ENCODE results near the gene DLX1.

DLX1 gene

GRCh38 chr2:172091761-172092566, 6.7 kb downstream of the DLX1 start:
- TF ChIP-seq CTCF (IDR thresholded peaks at IDR 0.05; ENCODE audit: insufficient read depth, low read depth, low read length, missing control alignments) = no peak
- no peak for DNase-seq (ENCODE audit: low read depth)
- H3K4me3 ChIP-seq (ENCODE audit: low read depth, low read length) = no peak overlapping the region

GRCh38 chr2:172092716-172093415, 7.6 kb downstream of the DLX1 start:
- TF ChIP-seq CTCF (IDR thresholded peaks at IDR 0.05; ENCODE audit: insufficient read depth, low read depth, low read length, missing control alignments) = no peak
- DNase-seq (ENCODE audit: low read depth) = no peak
- H3K4me3 ChIP-seq (ENCODE audit: low read depth, low read length) = no peak overlapping the region

GRCh38 chr2:172093416-172094293, 8.3 kb downstream of the DLX1 start:
- DNase-seq (ENCODE audit: low read depth) = no peak
- no peak for TF ChIP-seq CTCF (IDR thresholded peaks at IDR 0.05; ENCODE audit: insufficient read depth, low read depth, low read length, missing control alignments)
- H3K4me3 ChIP-seq (ENCODE audit: low read depth, low read length) = no peak overlapping the region

GRCh38 chr2:172094294-172095145, 9.2 kb downstream of the DLX1 start:
- TF ChIP-seq CTCF (IDR thresholded peaks at IDR 0.05; ENCODE audit: insufficient read depth, low read depth, low read length, missing control alignments) = no peak
- no peak for DNase-seq (ENCODE audit: low read depth)
- H3K4me3 ChIP-seq (ENCODE audit: low read depth, low read length) = peak overlapping the region; percentile 69

GRCh38 chr2:172095146-172095904, 10.0 kb downstream of the DLX1 start:
- peak overlapping the region; percentile 69 for H3K4me3 ChIP-seq (ENCODE audit: low read depth, low read length)
- no peak for TF ChIP-seq CTCF (IDR thresholded peaks at IDR 0.05; ENCODE audit: insufficient read depth, low read depth, low read length, missing control alignments)
- peak; percentile 68 for DNase-seq (ENCODE audit: low read depth)

All from GM12865 (cell line).